A673 (cell line): ENCODE data around the gene IGF1. TPM values are rescaled to one million over a fixed set of nuclear protein-coding genes. Genes with fewer than 3 reads are reported as not detected.

Experiments
- BruUV-seq: library from RNA; stranded (reverse); fragments of 400-500 nt; replicated peaks from 2 replicates; lab custom pipeline; 2021; lab: Mats Ljungman, UMichigan
- CTCF ChIA-PET: fragments of 300-600 bp; sonication (Branson Sonifier 250); formaldehyde crosslinking; loops from one replicate; lab custom pipeline; 2022; ENCODE audit warnings: antibody characterized with exemption; lab: Charles Lee
- POLR2A ChIA-PET: fragments of 300-600 bp; sonication (Branson Sonifier 250); formaldehyde crosslinking; loops from one replicate; lab custom pipeline; 2022; ENCODE audit warnings: antibody characterized with exemption; ENCODE audit not compliant: low non-redundant PET; lab: Charles Lee
- DNase-seq: peaks from one replicate; pipeline ENCODE4 v3.0.0-alpha.2; 2015; ENCODE audit warnings: low spot score
- H3K27ac ChIP-seq: fragments of 200-600 bp; sonication (generic); 2 replicates; pipeline ENCODE4 v1.5.1; 2016; ENCODE audit warnings: mixed run types, low read depth, mild to moderate bottlenecking, mixed read lengths, antibody characterized with exemption, low read length; ENCODE audit not compliant: poor library complexity, severe bottlenecking
- H3K27me3 ChIP-seq: fragments of 200-600 bp; sonication (generic); replicated peaks from 2 replicates; pipeline ENCODE4 v1.6.1; 2017; ENCODE audit warnings: mixed run types, low read depth, mild to moderate bottlenecking, mixed read lengths, antibody characterized with exemption, low read length; ENCODE audit not compliant: insufficient read depth, poor library complexity
- H3K36me3 ChIP-seq: fragments of 200-600 bp; sonication (generic); 2 replicates; pipeline ENCODE4 v1.6.1; 2016; ENCODE audit warnings: mixed run types, mild to moderate bottlenecking, mixed read lengths, antibody characterized with exemption, low read length; ENCODE audit not compliant: insufficient read depth, poor library complexity, severe bottlenecking
- H3K4me1 ChIP-seq: fragments of 200-600 bp; sonication (generic); 2 replicates; pipeline ENCODE4 v1.6.1; 2017; ENCODE audit warnings: mixed run types, mild to moderate bottlenecking, mixed read lengths, antibody characterized with exemption, low read length; ENCODE audit not compliant: insufficient read depth, poor library complexity, severe bottlenecking
- H3K4me3 ChIP-seq: fragments of 200-600 bp; sonication (generic); 2 replicates; pipeline ENCODE4 v1.5.1; 2016; ENCODE audit warnings: low read depth, mixed run types, mild to moderate bottlenecking, mixed read lengths, low read length; ENCODE audit not compliant: poor library complexity, severe bottlenecking
- H3K9me3 ChIP-seq: fragments of 200-600 bp; sonication (generic); 2 replicates; pipeline ENCODE4 v1.6.1; 2016; ENCODE audit warnings: mixed run types, low read depth, mild to moderate bottlenecking, mixed read lengths, antibody characterized with exemption, low read length; ENCODE audit not compliant: poor library complexity, severe bottlenecking
- EZH2 ChIP-seq: fragments of 200-600 bp; sonication (generic); IDR thresholded peaks from 2 replicates; pipeline ENCODE4 v1.6.1; 2017; ENCODE audit warnings: borderline replicate concordance, low read depth, mild to moderate bottlenecking, mixed read lengths, antibody characterized with exemption, low read length; ENCODE audit not compliant: poor library complexity, severe bottlenecking
- intact Hi-C: fragments of 100-400 bp; cut with micrococcal nuclease; formaldehyde crosslinking; loops from one replicate; pipeline ENCODE4 v1.10.0; 2022; ENCODE audit not compliant: unreplicated experiment
- total RNA-seq: library from RNA; stranded (reverse); gene quantifications from 2 replicates; pipeline ENCODE4 v1.2.3, GENCODE V29; 2021
- TF ChIP-seq, protein P1 (sequence below): fragments of 300-800, 200-600 bp; sonication (generic); conservative IDR thresholded peaks from 2 replicates; pipeline ENCODE4 v1.5.1; 2017; ENCODE audit warnings: low read depth, mild to moderate bottlenecking, antibody characterized with exemption, low read length, moderate library complexity, mixed read lengths

Gene IGF1
- total RNA-seq, 1 experiment from 2014 or later = 16.4 TPM

DNA sequence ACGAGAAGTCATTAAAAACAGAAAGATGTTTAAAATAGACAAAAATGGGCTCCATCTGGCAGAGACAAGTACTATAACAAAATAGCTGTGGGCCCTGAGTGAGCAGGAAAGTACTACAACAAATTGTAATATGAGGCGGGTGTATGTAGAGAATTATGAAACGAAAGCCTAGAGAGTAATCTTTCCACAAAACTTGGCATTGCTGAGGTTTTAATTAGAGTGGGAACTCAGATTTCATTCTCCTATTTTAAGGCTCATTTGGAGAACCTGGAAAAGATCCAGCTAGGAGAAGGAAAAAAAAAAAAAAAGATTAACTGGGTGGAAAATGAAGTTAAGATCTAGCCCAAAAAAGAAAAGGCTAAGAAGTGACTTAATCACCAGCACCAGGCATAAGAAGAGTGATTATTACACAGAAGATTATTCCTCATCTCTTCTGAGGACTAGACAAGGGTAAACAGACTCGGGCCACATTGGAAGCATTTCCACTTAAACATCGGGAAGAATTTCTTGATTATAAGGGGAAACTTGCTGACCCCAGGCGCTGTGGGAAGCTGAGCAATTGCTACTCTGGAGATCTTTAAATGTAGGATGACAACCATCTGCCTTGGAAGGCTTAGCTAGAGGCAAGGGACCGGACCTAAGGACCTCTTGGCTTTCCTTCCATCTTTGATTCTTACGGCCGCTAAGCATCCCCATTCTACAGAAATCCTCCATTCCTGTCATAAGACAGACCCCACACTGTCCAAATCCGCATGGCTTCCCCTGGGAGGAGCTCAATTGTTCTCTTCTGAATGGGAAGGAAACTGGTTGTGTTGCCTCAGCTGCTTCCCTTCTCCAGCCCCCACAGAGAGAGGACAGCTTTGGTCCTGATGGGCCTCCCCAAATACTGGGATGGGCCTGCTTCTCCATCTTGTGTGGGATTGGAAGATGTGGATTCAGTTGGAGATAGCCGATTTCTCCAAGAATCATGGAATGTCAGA lies 40.6 kb downstream of the IGF1 start:
- DNase-seq = peak; percentile 56
- Histone ChIP-seq H3K27me3 (no peaks in the 10 kb centered on the region), H3K9me3 (no peaks in the 10 kb centered on the region), H3K4me1 (peaks cover 9% of the 10 kb centered on the region), H3K4me3 (no peak overlapping the region), H3K27ac (no peak overlapping the region), H3K36me3 (no peaks in the 10 kb centered on the region)
- intact Hi-C loops = no loop called here
- CTCF ChIA-PET = no interaction called here
- TF ChIP-seq, protein P1, sequence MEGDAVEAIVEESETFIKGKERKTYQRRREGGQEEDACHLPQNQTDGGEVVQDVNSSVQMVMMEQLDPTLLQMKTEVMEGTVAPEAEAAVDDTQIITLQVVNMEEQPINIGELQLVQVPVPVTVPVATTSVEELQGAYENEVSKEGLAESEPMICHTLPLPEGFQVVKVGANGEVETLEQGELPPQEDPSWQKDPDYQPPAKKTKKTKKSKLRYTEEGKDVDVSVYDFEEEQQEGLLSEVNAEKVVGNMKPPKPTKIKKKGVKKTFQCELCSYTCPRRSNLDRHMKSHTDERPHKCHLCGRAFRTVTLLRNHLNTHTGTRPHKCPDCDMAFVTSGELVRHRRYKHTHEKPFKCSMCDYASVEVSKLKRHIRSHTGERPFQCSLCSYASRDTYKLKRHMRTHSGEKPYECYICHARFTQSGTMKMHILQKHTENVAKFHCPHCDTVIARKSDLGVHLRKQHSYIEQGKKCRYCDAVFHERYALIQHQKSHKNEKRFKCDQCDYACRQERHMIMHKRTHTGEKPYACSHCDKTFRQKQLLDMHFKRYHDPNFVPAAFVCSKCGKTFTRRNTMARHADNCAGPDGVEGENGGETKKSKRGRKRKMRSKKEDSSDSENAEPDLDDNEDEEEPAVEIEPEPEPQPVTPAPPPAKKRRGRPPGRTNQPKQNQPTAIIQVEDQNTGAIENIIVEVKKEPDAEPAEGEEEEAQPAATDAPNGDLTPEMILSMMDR = no peak
- no peak for TF ChIP-seq EZH2
- BruUV-seq = no TSS peak
- POLR2A ChIA-PET = interaction anchor here (0.6 kb wide), 1 partner anchor 35 kb away, joined by 4 read pairs; no protein-coding TSS in a partner anchor

DNA sequence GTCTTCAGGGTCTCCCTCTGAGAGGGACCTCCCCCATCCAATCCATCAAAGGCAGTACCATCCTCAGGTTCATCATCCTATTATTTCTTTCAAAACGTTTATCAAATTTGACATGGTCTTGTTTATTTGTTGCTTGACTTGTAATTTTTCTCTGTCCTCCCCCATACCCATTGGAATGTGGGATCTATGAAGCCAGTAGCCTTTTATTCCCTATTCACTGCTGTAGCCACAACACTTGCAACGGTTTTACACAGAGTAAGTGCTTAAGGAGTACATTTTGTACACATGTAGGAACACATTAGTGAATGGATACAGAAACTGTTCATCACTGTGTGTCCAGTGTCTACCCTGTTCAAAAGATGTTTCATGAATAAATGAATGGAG lies 41.5 kb downstream of the IGF1 start:
- Histone ChIP-seq H3K9me3 (no peaks in the 10 kb centered on the region), H3K4me3 (no peak overlapping the region), H3K27me3 (no peaks in the 10 kb centered on the region), H3K4me1 (peaks cover 9% of the 10 kb centered on the region), H3K27ac (no peak overlapping the region), H3K36me3 (no peaks in the 10 kb centered on the region)
- no peak for DNase-seq
- no TSS peak for BruUV-seq
- intact Hi-C loops = no loop called here
- TF ChIP-seq, protein P1 = no peak
- no peak for TF ChIP-seq EZH2
- POLR2A ChIA-PET = no interaction called here
- CTCF ChIA-PET = no interaction called here

DNA sequence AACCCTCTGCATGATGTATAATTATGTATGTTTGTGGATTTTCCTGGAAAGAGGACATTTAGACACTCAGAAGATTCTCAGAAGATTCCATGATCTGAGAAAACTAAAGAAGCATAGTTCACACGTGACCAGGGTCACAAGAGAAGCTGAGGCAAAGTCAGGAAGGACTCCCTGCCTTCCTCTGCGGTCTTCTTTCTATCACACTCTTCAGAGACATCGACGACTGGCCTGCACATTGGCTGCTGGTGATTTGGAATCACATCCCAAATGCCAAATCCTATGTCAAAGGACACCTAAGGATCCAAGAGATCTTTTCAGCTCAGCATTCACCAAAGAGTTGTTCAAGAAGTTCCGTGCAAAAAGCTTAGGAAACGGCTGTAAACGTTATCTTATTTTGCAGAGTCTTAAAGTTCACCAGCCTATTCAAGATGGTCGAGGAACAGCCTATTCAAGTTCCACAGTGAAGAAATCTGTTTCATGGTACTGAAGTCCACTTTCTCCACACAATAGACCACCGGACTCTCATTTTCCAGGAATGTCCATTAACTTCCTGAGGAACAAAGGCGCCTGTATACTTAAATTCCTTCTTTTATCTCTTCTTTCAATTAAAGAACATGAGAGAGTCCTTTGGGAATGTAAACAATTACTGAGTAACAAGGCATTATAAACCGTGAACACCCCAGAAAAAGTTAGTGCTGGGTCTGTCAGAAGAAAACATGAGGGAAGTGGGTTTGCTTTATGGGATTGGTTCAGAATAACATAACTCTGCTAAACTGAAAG lies 42.1 kb downstream of the IGF1 start:
- H3K27ac ChIP-seq = no peak overlapping the region
- TF ChIP-seq, protein P1 = no peak
- TF ChIP-seq EZH2 = no peak
- H3K4me1 ChIP-seq = peaks cover 9% of the 10 kb centered on the region
- no TSS peak for BruUV-seq
- H3K9me3 ChIP-seq = no peaks in the 10 kb centered on the region
- POLR2A ChIA-PET = no interaction called here
- no peaks in the 10 kb centered on the region for H3K36me3 ChIP-seq
- CTCF ChIA-PET = no interaction called here
- no peaks in the 10 kb centered on the region for H3K27me3 ChIP-seq
- intact Hi-C loops = no loop called here
- H3K4me3 ChIP-seq = no peak overlapping the region
- peak; percentile 29 for DNase-seq
